Keratinocyte (primary cell): ENCODE data around the gene VSNL1.

ENCODE experiments used
- CTCF ChIP-seq, 3 experiments: IDR thresholded peaks in 1 of 3; conservative IDR thresholded peaks in 1 of 3; optimal IDR thresholded peaks in 1 of 3; 2 replicates in 2 of 3; 3 replicates in 1 of 3; pipeline versions ENCODE3 to v1.5.1; 2011; ENCODE audit warnings: low read length in 3 of 3, mild to moderate bottlenecking in 3 of 3, moderate library complexity in 2 of 3, control low read depth in 1 of 3, inconsistent platforms in 1 of 3; ENCODE audit not compliant: insufficient read depth in 2 of 3; ENCODE audit errors: extremely low read depth in 1 of 3
- EZH2 ChIP-seq: IDR thresholded peaks from one replicate; pipeline ENCODE4 v1.6.1; 2012; ENCODE audit warnings: inconsistent platforms, mild to moderate bottlenecking, low read length, moderate library complexity

DNA sequence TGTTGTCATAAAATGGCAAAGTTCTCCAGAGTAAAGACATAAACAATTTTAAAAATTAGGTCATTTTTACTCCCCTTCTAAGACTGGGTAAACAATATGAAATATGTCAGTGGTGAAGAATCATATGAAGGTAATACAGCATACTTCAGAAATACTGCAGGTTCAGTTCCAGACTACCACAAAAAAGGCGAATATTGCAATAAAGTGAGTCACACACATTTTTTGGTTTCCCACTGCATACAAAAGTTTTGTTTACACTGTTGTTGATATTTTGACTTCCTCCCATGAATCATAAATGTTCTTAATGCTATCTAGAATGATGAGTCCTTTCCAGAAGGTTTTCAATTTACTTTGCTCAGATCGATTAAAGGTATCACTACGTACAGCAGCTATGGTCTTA, 139.6 kb downstream of the VSNL1 start:
- TF ChIP-seq CTCF (optimal IDR thresholded peaks at IDR 0.05 in 1 of 3, IDR thresholded peaks at IDR 0.05 in 1 of 3, conservative IDR thresholded peaks at IDR 0.05 in 1 of 3; ENCODE audit: extremely low read depth in 1 of 3, insufficient read depth in 2 of 3, low read length in 3 of 3) (no peak), EZH2 (no peak)
